HG03280 (cell line): Measurements from ENCODE around the gene MARCHF4.

Experiments
- ATAC-seq: cut with Tn5 transposase; IDR thresholded peaks from one replicate; pipeline ENCODE4 v1.9.1; 2021; ENCODE audit warnings: mild to moderate bottlenecking, moderate library complexity; ENCODE audit not compliant: unreplicated experiment

MARCHF4 gene

DNA sequence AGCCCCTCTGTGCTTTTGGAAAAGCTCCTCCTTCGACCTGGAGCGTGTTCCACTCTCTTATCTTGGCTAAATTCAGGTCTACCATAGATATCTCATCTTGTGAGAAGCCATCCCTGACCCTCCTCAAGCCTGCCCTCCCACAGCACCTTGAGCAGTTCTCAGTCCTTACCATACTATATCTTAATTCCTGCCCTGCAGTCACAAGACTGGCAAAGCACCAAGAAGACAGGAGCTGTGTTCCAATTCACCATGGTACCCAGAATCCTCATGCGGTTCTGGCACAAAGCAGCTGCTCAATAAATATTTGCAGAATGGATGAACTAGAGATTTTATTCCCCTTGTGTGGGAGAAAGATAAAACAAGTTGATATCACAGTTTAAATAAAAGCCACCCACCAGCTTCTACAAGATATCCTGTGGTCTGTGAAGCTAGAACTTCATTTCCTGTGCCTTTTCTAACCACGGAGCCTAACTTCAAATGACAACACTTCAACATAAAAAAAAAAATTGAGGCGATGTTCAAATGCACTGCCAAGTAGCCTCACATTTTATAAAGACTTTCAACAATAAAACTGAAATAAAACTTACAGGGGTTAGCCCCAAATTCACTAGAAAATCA lies 19.5 kb downstream of the MARCHF4 start:
- ATAC-seq, result no peak

DNA sequence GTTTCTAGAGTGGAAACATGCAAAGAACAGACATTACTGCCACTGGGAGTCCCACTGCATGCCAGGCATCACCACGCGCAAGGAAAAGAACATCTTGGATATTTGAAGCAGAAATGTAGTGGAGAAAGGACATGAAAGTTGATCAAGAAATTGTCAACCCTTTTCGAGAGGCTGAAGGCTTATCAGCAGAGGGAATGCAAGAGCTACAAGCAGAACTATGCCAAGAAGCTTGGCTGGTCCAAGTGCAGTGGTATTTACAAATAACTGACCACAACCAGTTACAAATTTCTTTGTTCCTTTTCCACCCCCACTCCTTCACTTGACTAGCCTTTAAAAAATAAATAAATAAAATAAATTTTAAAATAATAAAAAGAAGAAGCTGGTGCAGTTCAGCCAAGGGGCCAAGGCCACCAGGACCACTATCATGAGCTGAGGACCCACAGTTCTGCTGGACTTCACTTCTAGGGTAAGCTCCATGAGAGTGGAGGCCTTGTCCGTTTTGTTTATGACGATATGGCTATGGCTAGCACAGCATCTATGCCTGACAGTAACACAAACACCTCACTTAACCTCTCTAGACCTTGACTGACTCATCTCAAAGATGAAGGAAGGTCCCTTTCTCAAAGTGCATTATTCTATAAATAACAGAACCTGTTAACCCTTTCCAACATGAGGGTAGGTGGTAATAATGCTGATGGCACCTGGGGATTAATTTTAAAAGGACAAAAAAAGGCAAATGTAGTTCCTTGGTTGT lies 20.9 kb downstream of the MARCHF4 start:
- no peak for ATAC-seq

DNA sequence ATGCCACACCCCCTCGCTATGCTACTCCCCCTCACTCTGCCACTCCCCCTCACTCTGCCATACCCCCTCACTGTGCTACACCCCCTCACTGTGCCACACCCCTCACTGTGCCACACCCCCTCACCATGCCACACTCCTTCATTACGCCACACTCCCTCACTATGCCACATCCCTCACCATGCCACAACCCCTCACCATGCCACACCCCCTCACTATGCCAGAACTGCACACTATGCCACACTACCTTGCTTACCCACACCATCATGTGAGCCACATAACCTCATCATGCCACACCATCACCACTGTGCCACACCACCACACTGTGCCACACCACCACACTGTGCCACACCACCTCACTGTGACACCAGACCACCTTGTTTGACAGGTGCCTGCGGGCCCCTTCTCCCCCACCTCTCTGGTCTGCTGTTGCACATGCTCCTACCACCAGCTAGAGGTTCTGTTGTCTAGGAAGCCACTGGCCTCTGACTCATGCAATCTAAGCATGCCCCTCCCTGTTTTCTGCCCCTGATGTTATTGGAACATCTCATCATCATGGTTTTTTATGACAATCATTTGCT lies 22.0 kb downstream of the MARCHF4 start:
- ATAC-seq, result no peak

DNA sequence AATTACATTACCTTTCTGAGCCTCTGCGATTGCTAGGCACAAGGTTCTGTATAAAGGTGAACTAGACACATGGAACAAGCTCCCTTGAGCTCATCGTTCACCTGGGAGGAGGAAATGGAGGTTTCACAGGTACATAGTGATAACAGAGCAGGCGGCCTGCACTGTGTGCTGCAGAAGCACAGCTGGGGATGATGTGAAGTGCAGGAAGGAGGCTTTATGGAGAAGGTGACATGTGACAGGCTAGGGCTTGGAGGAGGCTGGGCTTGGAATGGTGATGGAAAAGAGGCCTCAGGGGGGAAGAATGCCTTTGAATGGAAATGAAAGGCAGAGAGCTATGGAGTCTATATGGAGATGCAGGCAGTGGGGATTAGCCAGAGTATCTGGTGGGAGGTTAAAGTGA lies 22.9 kb downstream of the MARCHF4 start:
- ATAC-seq, result no peak

DNA sequence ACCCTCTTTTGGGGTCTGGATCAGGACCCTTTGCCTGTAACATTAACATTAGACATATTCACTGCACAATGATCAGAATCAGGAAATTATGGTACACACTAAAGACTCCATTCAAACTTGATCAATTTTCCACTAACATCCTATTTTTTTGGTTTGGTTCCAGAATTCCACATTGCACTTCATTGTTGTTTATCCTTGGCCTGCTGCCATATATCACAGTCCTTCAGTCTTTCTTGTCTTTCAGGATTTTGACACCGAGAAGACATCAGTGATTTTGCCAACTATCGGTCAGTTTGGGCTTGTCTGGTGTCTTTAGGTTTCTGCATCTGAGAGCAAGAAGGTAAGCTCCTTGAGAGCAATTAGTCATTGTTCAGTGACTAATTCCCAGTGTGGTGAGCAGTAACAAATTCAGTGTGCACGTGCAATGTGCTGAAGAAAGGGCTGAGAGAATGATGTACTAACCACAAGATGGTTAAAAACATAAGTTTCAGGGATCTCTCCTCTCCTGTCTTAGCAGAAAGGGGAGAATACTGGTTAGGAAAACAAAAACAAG lies 23.5 kb downstream of the MARCHF4 start:
- no peak for ATAC-seq

DNA sequence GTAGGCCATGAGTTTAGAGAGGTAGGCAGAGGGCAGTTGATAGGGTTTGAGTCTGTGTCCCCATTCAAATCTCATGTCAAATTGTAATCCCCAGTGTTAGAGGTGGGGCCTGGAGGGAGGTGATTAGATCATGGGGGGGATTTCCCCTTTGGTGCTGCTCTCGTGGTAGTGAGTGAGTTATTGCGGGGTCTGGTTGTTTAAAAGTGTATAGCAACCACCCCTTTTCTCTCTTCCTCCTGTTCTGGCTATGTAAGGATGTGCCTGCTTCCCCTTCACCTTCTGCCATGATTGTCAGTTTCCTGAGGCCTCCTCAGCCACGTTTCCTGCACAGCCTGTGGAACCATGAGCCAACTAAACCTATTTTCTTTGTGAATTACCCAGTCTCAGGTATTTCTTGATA lies 25.5 kb downstream of the MARCHF4 start:
- no peak for ATAC-seq

DNA sequence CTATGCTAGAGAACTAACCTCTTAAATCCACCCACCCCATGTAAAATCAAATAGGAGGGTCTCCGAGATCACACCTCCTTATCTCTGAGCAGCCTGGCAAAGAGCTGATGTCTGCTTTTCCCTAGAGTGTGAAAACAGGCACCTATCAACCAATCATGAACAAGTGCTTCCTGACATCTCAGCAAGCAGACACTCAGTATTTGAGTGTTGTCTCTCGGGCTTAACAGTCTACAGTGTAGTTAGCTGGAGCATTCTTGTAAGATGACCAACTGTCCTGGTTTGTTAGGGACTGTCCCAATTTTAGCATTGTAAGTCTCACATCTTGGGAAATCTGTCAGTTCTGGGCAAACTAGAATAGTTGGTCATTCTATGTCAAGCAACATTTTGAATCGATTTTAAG lies 26.4 kb downstream of the MARCHF4 start:
- ATAC-seq, result no peak

DNA sequence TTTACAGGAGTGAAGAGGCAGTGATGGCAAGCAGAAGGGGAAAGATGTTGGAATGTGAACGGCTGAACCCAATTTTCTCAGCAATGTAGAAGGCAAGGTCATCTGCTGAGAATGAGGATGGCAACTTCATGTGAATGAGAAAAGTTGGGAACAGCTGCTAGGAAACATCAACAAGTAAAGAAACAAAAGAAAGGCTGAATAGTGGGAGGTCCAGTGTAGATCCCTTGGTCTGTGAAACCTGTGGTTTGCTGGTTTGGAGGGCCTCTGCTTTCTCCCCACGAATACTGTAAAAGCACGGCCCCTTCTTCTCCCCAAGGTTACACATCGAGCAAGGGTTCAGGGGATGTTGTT lies 27.4 kb downstream of the MARCHF4 start:
- no peak for ATAC-seq

DNA sequence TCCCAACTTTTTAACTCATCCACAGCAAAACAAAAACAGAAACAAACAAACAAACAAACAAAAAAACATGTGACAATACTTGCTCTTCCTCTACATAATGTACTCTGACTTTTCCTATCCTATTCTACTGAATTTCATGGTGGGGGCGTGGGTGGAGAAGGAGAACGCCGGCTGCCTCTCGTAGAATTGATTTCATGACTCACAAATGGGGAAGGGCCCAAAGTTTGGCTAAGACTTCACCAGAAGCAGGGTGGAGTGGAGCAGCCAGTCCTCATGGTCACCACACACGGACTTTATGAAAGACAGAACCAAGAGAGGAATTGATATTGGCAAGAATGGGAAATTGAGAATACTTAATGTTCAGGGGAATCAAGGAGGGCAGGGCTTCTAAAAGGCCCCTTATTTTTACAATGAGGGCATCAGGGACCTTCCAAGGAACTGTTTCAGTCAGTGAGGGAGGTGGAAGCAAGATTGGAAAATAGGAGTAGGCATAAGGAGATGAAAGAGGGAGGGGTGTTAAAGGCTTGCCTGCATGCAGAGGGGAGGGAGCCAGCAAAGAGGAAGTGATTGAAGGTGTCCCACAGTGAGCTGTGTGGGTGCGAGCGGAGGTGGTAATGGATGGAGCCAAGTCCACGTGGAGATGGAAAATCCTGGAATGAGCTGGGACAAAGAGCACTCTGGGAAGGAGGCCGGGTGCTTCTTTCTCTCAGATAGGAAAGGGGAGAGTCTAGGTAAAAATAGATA lies 27.9 kb downstream of the MARCHF4 start:
- no peak for ATAC-seq

DNA sequence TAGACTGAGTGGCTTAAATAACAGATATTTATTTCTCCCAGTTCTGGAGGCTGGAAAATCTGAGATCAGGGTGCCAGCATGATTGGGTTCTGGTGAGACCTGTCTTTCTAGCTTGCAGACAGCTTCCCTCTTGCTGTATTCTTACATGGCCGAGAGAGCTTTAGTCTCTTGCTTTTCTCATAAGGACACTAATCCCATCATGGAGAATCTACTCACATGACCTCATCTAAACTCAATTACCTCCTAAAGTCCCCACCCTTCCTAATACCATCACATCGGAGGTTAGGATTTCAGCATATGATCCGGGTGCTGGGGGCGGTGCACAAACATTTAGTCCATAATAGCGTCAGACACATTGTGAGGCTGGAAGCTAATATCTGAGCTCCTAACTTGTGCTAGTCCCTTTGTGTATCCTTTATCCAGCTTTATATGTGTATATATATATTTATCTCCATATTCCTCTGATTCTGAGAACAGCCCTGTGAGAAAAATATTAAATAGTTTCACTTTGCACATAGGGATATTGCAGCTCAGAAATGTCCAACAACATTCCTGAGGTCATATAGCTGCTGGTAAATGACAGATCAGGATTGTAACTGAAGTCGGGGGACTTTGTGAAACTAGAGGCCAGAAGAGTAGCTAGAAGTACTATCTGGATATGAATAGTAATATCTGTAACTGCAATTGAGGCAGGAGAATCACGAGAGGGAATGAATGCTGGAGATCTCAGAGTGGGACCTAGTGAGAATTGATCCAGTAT lies 28.9 kb downstream of the MARCHF4 start:
- ATAC-seq, result no peak

DNA sequence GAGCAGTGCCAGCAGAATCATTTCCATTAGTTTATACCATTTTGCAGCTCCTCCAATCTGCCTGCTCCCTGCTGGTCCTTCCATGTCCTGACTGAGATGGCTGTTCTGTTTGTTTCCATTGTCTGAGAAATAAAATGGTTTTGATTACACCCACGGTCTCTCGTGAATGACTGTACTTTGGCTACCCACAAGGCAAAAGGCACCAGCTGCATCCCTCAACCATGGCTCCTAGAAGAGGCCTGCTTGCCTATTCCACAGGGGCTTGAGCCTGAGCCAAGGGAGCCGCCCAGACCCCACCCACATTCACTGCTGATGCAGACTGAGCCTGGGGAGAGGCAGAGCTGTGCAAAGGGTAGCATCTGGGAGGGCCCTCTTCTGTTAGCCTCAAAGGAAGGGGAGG lies 31.2 kb downstream of the MARCHF4 start:
- ATAC-seq, result no peak

DNA sequence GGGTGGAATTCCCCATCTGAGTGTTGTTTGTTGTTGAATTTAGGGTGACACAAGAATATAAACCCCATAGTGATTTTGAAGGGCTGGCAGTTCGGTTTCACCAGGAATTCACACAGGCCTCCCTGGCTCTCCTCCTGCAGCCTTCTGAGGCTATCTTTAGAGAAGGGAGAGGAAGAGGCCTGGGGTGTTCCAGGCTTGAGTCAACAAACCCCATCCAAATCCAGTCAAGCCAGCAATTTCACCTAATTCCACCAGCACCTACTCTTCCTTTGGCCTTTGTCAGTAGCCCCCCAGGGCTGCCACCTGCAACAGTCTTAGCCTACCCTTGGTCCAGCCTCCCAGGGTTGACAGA lies 32.0 kb downstream of the MARCHF4 start:
- no peak for ATAC-seq

DNA sequence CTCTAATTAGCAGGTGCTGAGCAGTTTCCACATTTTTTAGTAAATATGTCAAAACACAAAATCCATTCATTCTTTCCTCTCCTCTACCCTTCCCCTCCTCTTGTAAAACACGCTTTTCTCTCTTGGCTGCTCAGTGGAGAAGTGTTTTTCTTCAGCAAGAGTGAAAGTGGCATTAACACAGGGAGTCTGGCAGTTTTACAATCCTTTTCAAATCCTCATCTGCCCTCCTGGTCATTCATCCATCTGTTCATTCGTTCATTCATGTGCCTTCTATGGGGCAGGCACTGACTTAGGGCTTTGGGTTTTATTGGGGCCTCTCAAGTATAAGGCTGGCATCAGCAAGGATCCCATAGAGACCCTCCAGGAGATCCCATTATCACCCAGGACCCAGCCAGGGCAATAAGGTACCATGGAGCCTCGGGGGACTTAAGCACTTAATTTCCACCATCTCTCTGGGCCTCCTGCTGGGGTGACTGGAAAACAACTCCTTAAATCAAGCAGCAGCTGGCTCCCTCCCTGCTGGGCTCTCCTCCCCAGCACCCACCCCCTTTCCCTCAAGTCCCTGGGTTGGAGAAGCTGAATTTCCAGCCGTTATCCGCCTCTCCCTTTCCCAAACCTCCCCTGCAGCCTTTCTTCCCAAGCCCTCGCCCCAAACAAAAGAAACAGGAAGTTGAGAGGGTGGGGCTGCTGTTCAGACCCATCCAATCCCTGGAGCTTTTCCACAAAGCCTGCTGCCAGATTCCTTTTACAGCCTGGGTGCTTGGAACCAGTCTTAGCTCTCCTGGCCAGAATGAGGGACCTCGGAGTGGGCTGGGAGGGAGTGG lies 32.6 kb downstream of the MARCHF4 start:
- ATAC-seq, result no peak

DNA sequence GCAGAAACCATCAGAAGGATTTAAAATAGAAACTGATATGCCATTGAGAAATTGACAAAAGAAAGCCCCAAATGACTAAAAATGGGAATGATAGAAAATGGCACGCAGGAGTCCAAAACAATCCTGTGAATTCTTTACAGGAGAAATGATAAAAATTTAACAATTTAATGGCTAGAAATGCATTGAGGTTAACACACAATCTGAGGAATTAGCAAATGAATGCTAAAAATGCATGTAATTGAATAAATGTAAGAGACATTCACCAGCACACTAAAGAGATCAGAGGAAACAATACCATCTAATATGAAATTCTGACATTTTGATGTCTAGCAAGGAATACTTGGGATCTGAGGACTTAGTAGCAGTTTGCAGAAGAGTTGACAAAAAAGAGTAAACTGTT lies 37.0 kb downstream of the MARCHF4 start:
- no peak for ATAC-seq

DNA sequence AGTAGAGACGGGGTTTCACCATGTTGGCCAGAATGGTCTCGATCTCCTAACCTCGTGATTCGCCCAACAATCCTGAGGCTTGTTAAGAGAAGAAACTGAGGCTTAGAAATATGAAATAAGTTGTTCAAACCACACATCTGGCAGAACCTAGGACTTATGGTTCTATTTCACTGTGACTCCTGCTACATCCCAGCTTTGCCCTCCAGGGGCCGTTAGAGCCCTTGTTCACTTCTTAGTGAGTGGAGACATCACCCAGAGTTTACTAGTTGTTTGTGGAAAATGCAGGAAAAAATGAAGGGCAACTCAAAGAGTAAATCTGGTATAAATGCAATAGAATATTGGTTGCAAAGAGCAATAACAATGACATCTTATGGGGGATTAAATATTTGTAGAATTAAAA lies 43.9 kb downstream of the MARCHF4 start:
- no peak for ATAC-seq

DNA sequence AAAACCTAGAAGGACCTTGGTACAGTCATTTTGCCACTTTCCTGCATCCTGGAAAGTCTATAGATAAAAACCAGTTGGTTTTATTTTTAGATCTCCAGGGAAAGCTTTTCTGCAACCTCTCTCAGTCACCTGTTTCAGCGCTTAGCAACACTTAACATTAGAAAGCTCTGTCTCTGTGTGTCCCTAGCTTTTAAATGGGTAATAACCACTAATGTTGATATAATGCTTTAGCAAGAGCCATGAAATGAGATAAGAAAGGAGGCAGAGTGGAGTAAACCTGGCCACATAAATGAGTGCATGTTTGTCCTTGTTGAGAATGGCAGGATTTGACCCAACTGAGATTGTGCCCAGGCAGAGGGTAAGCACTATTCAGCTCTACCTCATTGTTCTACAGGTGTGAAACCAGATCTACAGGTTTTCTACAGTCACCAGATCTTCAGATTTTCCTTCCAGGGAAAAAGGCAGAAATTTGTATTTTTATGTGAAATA lies 44.8 kb downstream of the MARCHF4 start:
- no peak for ATAC-seq
